NCI-H345 treated with DMSO at 0.1 percent for 48 hours (cell line): Measurements from ENCODE around the gene AIP.

Source experiments
- DNase-seq: peaks from one replicate; lab custom pipeline; 2025; ENCODE audit not compliant: unreplicated experiment; lab: John Stamatoyannopoulos, UW

Gene AIP

DNA sequence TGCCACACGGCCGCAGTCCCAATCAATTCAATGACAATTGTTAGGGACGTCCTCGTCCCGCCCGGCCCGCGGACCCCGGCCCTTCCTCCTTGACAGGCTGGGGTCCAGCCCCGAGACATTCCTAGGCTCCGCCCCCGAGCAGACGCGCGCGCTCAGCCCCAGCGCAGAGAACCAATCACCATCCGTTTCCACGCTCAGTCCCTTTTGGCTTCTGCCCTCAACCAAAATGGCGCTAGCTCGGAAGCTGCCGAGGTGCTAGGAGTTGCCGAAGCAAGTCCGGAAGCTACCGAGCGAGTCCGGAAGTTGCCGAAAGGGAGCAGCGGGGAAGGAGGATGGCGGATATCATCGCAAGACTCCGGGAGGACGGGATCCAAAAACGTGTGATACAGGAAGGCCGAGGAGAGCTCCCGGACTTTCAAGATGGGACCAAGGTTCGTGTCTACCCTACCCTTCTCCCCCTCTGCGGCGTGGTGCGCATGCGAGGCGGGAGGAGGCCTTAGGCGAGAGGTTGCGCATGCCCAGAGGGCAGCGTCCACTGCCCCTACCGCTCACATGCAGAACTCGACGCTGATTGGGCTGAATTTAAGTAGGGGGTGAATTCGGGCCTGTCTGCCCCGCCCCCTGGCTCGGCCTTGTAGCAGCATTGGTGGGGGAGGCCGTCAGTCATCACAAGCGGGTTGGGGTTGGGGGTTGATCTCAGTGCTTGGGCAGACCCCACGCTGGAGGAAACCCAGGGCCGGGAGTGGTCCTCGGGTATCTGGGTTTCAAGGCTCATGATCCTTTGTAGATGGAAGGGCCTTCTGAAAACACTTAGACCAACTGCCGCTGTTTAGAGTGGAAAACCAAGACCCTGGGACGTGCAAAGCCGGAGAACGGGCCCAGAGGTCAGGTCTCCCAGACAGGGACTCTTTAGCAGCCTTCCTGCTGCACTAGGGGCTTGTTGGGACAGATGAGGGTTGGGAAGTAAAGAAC is at the start of gene AIP:
AIP (plus strand) TSS at position 200 of the 972 bp plus-strand sequence; CDS start at position 333, 133 bp downstream.
- DNase-seq: peak; percentile 97

- no peak for DNase-seq
These were observed 49.1 kb upstream of the AIP start for GRCh38 chr11:67433536-67434394.

GRCh38 chr11:67434395-67434881 is 48.4 kb upstream of the AIP start:
- DNase-seq: no peak

DNA sequence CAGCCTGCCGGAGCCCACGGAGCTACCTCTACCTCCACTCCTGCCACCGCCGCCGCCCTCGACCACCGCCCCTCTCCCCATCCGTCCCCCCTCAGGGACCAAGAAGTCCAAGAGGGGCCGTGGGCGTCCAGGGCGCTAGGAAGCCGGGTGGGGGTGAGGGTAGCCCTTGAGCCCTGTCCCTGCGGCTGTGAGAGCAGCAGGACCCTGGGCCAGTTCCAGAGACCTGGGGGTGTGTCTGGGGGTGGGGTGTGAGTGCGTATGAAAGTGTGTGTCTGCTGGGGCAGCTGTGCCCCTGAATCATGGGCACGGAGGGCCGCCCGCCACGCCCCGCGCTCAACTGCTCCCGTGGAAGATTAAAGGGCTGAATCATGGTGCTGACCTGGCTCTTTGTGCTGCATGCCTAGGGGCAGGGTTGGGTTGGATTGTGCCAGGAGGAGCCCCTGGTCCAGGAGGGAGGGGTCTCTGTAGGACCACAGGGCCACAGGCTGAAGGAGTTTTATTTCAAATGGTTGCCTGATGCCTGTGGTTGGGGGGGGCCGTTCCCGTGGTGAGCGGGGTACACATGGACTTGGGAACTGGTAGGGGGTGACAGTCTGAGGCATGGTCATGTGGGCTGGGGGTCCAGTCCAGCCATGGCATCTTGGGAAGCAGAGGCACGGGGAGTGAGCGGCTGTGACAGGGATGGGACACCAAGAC is 47.6 kb upstream of the AIP start:
- no peak for DNase-seq

GRCh38 chr11:67435727-67436458 is 46.9 kb upstream of the AIP start:
- no peak for DNase-seq

DNA sequence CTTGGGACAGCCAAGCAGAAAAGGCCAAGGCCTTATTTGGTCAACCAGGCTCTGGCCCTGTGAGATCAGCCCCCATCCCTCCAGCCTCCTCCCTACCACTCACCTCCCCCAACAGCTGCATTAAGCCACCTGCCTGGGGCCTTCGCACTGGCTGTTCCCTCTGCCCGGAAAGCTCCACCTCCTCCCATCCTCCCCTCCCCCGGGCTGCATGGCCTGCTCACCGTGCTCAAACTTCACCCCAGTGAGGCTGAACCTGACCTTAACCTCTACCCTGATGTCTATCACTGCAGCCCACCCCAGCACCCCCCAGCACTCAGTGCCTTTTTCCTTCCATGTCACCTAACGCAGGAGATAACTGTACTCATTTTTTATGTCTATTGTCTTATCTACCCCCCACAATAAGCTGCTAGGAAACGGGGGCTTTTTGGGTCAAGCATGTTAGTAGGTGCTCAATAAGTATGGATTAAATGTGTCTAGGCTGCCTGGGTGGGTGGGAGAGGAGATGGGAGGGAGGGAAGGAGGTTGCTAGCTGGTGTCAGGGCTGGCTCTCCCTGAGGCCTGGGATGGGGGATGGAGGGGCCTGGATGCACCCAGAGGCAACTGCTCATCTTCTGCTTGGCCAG is 46.3 kb upstream of the AIP start:
- no peak for DNase-seq

GRCh38 chr11:67437082-67437808 is 45.6 kb upstream of the AIP start, which contains the start of gene PTPRCAP:
Gene PTPRCAP (minus strand): TSS chr11:67437682. CDS start chr11:67437619, 63 bp downstream.
- no peak for DNase-seq

DNA sequence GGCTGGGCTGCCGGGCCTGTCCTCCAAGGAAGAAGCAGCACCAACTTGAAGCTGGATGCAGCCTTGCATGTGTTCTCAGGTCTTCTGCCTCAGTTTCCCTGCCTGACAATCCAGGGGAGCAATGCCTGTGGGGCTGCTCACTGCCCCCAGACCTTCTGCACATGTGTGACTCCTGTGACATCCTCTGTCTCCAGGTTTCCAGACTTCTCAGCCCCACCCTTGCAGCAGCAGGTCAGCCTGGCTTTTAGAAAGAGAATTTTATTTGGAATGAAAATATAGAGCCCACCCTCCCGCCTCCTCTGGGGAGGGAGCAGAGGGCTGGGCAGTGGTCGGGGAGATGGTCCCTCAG is 45.0 kb upstream of the AIP start:
- DNase-seq: no peak

DNA sequence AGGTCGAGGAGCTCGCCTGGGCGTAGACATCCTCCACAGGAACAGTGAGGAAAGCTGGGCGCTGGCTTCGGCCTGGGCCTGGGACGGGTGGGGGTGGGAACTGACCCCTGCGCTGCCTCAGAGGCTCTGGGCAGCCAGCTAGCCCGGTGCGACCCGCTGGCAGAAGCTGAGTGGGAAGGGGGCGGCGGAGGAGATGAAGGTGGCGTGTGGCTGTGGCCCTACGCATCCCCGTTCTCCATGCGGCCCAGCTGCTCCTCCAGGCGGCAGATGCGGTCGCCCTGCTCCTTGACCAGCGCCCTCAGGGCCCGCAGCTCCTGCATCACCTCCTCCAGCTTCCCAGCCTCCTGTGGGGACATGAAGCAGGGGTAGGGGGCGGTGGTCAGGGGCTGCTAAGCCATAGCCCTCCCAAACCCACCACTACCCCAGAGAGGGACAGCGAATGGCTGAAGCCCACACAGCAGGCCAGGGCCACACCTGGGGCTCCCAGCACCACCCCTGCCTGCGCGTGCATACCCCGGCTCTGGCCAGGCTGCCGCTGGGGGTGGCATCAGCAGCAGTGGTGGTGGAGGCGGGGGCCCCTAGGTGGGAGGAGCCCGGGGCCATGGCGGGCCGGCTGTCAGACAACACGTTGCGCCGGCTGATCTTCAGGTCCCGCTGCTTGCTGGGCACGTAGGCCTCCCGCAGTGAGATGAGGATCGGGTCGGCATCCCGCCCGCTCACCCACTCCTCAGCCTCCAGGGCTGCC is 44.5 kb upstream of the AIP start:
- no peak for DNase-seq

DNA sequence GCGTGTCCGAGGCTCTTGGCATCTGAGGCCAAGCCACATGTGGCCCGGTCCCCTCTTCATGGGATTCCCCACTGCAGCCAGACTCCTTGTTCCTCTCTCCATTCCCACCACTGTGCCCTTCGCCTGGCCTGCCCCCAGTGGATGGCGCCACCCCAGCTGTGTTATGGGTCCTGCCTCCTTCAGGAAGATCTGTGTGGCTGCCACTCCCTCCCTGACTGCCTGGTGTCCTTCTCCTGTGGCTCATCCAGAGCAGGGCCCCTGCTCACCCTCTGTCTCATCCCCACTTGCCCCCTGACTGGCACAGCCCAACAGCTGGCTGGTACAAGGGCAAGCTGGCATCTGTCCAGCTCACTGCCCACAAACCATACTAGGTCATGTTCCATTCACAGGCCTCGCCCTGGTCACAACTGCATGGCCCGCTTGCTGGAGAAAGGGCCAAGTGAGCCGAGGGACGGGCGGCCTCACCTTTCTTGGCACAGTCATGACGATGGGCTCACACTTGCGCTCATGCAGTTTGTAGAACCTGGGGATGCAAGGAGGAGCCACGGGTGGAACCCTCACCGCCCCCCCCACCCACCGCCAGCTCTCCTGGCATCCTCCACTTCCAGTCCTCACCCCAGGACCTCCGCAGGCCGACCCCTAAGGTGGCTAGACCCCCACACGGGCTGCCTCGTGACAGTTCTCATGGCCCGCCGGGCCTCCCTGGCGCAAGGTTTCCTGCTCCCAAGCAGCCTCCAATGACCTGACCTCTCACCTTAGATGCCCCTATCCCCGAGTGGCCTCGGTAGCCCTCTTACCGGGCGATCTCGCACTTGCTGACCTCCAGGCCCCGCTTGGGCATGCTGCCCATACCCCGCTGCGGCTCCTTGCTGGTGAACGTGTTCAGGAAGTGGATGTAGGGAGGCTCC is 43.3 kb upstream of the AIP start:
- DNase-seq: no peak

- no peak for DNase-seq
These were observed 42.4 kb upstream of the AIP start for GRCh38 chr11:67440229-67441097.

DNA sequence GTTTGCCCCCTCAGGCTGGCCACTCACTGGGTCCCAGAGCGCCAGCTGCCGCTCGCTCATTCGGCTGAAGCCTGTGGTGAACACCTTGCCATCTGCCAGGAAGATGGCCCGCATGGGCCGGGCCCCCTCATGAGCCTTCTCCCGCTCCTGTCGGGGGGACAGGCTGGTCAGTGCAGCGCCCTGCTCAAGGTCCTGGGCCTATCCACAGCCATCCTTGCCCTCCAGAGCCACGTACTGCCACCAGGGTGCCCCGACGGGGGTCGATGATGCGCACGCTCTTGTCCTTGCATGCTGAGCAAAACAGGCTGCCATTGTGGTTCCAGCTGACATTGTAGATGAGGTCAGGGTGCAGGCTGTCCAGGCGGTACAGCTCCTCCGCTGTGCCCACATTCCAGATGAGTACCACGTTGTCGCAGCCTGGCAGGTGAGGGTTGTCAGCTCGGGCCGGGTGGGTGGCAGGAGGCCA is 41.7 kb upstream of the AIP start:
- no peak for DNase-seq

GRCh38 chr11:67441731-67442351 is 41.0 kb upstream of the AIP start:
- no peak for DNase-seq

- no peak for DNase-seq
These were observed 40.1 kb upstream of the AIP start for GRCh38 chr11:67442504-67443404.

DNA sequence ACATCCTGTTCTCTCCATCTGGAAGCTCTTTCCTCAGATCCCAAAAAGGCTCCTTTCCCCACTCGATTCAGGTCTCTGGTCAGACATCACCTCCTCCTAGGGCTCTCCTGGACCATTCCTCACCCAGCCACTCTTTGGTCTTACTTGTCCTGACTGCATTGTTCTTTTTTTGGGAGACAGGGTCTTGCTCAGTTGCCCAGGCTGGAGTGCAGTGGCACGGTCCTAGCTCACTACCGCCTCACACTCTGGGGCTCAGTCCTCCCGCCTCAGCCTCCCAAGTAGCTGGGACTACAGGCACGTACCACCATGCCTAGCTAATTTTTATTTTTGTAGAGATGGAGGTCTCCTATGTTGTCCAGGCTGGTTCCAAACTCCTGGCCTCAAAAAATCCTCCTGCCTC is 37.3 kb upstream of the AIP start:
- DNase-seq: no peak
